Natural killer cell (primary cell): Measurements from ENCODE around the gene TUBGCP6. TPM values are rescaled to one million over a fixed set of nuclear protein-coding genes. Genes with fewer than 3 reads are reported as not detected.

Experiments
- ATAC-seq, 3 donors: fragments of 150-1000 bp in 2 of 3; fragments of 200-7000 bp in 1 of 3; cut with Tn5 transposase; 1 replicate in 1 of 3; 2 replicates in 2 of 3; pipeline ENCODE4 v1.10.0; 2021; ENCODE audit warnings: mild to moderate bottlenecking in 2 of 3, moderate library complexity in 2 of 3
- DNase-seq, 2 donors: peaks; one replicate each; pipeline versions ENCODE4 v3.0.0 to v3.0.0-alpha.2; 2013 to 2021; ENCODE audit warnings: mixed read lengths in 1 of 2
- H3K27ac ChIP-seq: one replicate; pipeline ENCODE4 v1.5.1; 2013; ENCODE audit warnings: mild to moderate bottlenecking, low read length
- H3K27me3 ChIP-seq: one replicate; pipeline ENCODE4 v1.6.1; 2013; ENCODE audit warnings: low read length; ENCODE audit not compliant: control insufficient read depth, insufficient read depth
- H3K36me3 ChIP-seq: one replicate; pipeline ENCODE4 v1.6.1; 2013; ENCODE audit warnings: low read length; ENCODE audit not compliant: control insufficient read depth, insufficient read depth
- H3K4me1 ChIP-seq: one replicate; pipeline ENCODE4 v1.6.1; 2013; ENCODE audit warnings: low read length; ENCODE audit not compliant: control insufficient read depth, insufficient read depth
- H3K4me3 ChIP-seq: one replicate; pipeline ENCODE4 v1.5.1; 2013; ENCODE audit warnings: low read length
- H3K9me3 ChIP-seq: one replicate; pipeline ENCODE4 v1.6.1; 2013; ENCODE audit warnings: low read length; ENCODE audit not compliant: control insufficient read depth, insufficient read depth
- H3K27ac Mint-ChIP-seq, 2 donors: one replicate each; pipeline ENCODE4 v1.8.0; 2022; ENCODE audit warnings: mild to moderate bottlenecking in 2 of 2, mixed read lengths in 2 of 2, moderate library complexity in 1 of 2
- H3K27me3 Mint-ChIP-seq, 2 donors: one replicate each; pipeline ENCODE4 v1.8.0; 2022; ENCODE audit warnings: low read depth in 2 of 2, mixed read lengths in 2 of 2
- H3K36me3 Mint-ChIP-seq: one replicate; pipeline ENCODE4 v1.8.0; 2022; ENCODE audit warnings: mixed read lengths
- H3K4me1 Mint-ChIP-seq, 2 donors: one replicate each; pipeline ENCODE4 v1.8.0; 2022; ENCODE audit warnings: mixed read lengths in 2 of 2
- H3K4me3 Mint-ChIP-seq: one replicate; pipeline ENCODE4 v1.8.0; 2022; ENCODE audit warnings: mild to moderate bottlenecking, moderate library complexity, mixed read lengths
- H3K9me3 Mint-ChIP-seq, 2 donors: one replicate each; pipeline ENCODE4 v1.8.0; 2022; ENCODE audit warnings: mixed read lengths in 2 of 2
- CTCF ChIP-seq: fragments of 200-600 bp; IDR thresholded peaks from one replicate; pipeline ENCODE4 v1.8.0; 2022; ENCODE audit warnings: antibody characterized with exemption
- WGBS: methylation state at CpG from one replicate; pipeline ENCODE4 v1.1.7; 2013; ENCODE audit warnings: missing lambda C conversion rate; ENCODE audit not compliant: insufficient coverage; 5-methylcytosine and 5-hydroxymethylcytosine counted together
- intact Hi-C: fragments of 100-400 bp; cut with micrococcal nuclease; formaldehyde crosslinking; loops from one replicate; pipeline ENCODE4 v1.14.2; 2022
- total RNA-seq, 4 donors: library from RNA; stranded (reverse); fragments of 120-200 nt in 1 of 4; gene quantifications; one replicate each; pipeline versions ENCODE4 v1.2.3 to v1.2.4, GENCODE V29; 2013 to 2022

Gene TUBGCP6
- total RNA-seq, 3 donors from 2014 or later (not counting 1 experiment from before 2014, with no cell fraction given) = 105 to 126 (median 118) TPM

DNA sequence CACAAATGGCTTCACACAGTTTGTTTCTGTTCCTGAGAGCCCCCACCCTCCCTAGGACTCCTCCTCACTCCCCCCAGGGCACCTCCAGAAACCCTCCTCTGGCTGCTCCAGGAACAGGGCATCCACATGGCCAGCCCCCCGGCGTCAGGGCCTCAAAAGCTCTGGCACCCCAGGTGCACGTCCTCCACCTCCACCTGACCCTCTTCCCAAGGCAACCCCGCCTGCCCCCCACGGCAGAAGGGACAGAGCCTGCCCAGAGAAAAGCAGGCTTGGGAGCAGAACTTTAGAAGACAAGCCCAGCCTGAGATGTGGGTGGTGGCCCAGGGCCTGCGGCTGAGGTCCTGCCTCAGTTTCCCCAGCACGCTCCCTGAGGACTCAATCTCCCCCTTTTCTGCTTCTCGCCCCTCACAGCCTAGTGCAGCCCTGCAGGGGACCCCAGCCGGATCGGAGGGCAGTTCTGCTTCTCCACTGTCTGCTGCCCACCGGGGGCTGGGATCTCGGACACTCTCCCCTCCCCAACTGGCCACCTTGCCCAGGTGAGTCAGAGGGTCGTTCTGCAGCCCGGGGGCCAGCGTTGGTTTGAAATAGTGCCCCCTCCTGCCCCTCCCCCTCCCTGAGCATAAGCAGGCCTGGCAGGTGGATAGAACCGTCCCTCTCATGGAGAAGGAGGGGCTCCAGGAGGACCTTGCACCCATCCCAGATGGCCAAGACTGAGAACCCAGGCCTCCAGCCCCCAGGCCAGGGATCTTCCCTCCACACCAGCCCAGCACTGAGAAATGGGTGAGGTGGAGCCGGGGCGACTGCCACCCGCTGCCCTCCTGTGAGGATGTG lies 61.5 kb downstream of the TUBGCP6 start:
- peak overlapping the region; percentile 43 to 59 for H3K27ac Mint-ChIP-seq
- no peaks in the 10 kb centered on the region for H3K9me3 Mint-ChIP-seq
- Histone ChIP-seq H3K4me1 (peaks cover 50% of the 10 kb centered on the region), H3K36me3 (no peaks in the 10 kb centered on the region), H3K27ac (no peak overlapping the region), H3K4me3 (no peak overlapping the region), H3K27me3 (no peaks in the 10 kb centered on the region), H3K9me3 (no peaks in the 10 kb centered on the region)
- WGBS = 90% methylated on average over 19 of the region's 19 CpGs
- peak overlapping the region; percentile 76 for H3K4me3 Mint-ChIP-seq
- intact Hi-C loops = no loop called here
- no peak for ATAC-seq
- peaks cover 19 to 34% of the 10 kb centered on the region in 2 donors for H3K4me1 Mint-ChIP-seq
- peaks cover 0 to 6% of the 10 kb centered on the region in 2 donors for H3K27me3 Mint-ChIP-seq
- DNase-seq = no peak
- H3K36me3 Mint-ChIP-seq = no peaks in the 10 kb centered on the region
- TF ChIP-seq CTCF = no peak

- ATAC-seq (no peak), DNase-seq (no peak)
- intact Hi-C loops = no loop called here
- Histone ChIP-seq H3K27ac (no peak overlapping the region), H3K36me3 (no peaks in the 10 kb centered on the region), H3K9me3 (no peaks in the 10 kb centered on the region), H3K27me3 (no peaks in the 10 kb centered on the region), H3K4me1 (peaks cover 40% of the 10 kb centered on the region), H3K4me3 (no peak overlapping the region)
- peaks cover 16 to 29% of the 10 kb centered on the region in 2 donors for H3K4me1 Mint-ChIP-seq
- 92% methylated on average over 31 of the region's 31 CpGs for WGBS
- no peak overlapping the region for H3K27ac Mint-ChIP-seq
- H3K9me3 Mint-ChIP-seq = no peaks in the 10 kb centered on the region
- H3K4me3 Mint-ChIP-seq = no peak overlapping the region
- no peak for TF ChIP-seq CTCF
- no peaks in the 10 kb centered on the region for H3K36me3 Mint-ChIP-seq
- peaks cover 0 to 8% of the 10 kb centered on the region in 2 donors for H3K27me3 Mint-ChIP-seq
Observed at GRCh38 chr22:50182176-50183081, 62.4 kb downstream of the TUBGCP6 start.

DNA sequence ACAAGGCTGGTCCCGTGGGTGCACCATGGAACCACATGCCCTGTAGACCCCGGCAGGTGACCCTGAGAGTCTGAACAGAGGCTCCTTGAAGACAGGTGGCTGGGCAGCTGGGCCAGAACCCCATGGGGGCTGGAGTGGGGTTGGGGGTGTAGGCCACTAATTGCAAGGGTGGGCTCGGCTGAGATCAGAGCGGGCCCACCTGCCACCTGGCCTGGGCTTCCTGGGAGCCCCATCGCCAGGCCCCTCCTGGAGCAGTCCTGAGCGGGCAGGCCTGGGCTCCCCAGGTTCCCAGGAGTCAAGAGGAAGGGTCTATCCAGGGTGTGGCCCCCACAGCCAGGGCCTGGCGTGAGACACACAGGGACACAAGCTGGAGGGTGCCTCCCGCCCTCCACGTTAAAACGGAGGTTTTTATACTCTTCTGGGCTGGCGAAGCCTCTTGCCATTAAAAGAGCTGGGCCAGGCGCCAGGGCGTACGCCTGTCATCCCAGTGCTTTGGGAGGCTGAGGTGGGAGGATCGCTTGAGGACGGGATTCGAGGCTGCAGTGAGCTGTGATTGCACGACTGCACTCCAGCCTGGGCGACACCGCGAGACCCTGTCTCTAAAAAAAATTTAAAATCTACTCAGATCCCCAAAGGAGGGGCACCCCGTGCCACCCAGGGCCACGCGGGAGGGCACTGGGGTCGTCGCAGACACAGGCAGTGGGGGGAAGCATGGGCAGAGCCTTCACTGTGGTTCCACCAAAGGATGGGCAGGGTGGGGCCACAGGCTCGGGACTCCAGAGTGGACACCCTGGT lies 63.9 kb downstream of the TUBGCP6 start:
- Histone ChIP-seq H3K36me3 (no peaks in the 10 kb centered on the region), H3K4me1 (peaks cover 30% of the 10 kb centered on the region), H3K4me3 (no peak overlapping the region), H3K27me3 (no peaks in the 10 kb centered on the region), H3K27ac (no peak overlapping the region), H3K9me3 (no peaks in the 10 kb centered on the region)
- Mint-ChIP-seq H3K9me3 (no peaks in the 10 kb centered on the region), H3K27me3 (peaks cover 0 to 8% of the 10 kb centered on the region in 2 donors), H3K4me1 (peaks cover 9 to 19% of the 10 kb centered on the region in 2 donors), H3K4me3 (no peak overlapping the region), H3K27ac (no peak overlapping the region), H3K36me3 (no peaks in the 10 kb centered on the region)
- WGBS = 92% methylated on average over 27 of the region's 27 CpGs
- DNase-seq = no peak
- no peak for TF ChIP-seq CTCF
- intact Hi-C loops = no loop called here
- ATAC-seq = no peak
